Central memory CD4-positive, alpha-beta T cell (primary cell): Measurements from ENCODE around the gene NINJ2.
"Not testable (repeated sequence)": the region's sequence is repeated elsewhere in the genome, so short reads cannot be mapped to it uniquely, and the experiment has no call there.

Experiments used
- DNase-seq: peaks from one replicate; pipeline ENCODE4 v3.0.0; 2022

The NINJ2 gene

DNA sequence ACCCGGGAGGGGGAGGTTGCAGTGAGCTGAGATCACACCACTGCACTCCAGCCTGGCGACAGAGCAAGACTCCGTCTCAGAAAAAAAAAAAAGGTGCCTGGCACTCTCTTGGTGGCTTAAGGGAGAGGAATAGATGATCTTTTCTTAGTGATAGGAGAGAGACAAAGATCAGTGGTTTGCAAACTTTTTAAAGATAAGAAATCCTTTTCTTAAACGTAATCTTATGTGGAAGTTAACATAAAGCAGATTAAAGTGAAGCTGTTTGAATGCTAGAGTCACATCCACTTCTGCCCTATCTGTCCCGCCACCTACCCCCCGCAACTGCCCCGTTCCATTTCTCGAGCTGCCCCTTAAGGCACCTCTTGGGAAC, 6.3 kb upstream of the NINJ2 start:
- no peak for DNase-seq

DNA sequence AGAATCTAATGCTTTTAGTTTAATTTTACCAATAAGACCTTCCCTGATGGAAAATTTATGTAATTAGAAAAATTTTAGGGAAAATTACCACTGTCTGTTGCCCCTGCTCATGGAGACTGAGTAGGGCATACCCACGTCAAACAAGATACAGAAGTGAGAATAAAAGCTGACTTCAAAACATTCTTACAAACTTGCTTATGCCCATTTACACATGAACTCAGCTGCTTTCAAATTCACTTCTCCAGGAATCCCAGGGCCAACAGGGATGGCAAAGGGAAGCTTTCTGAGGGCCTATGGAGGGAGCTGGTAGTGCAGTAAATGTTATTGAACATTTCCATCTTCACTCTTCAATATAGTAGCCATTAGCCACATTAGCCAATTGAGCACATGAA, 4.8 kb upstream of the NINJ2 start:
- no peak for DNase-seq

DNA sequence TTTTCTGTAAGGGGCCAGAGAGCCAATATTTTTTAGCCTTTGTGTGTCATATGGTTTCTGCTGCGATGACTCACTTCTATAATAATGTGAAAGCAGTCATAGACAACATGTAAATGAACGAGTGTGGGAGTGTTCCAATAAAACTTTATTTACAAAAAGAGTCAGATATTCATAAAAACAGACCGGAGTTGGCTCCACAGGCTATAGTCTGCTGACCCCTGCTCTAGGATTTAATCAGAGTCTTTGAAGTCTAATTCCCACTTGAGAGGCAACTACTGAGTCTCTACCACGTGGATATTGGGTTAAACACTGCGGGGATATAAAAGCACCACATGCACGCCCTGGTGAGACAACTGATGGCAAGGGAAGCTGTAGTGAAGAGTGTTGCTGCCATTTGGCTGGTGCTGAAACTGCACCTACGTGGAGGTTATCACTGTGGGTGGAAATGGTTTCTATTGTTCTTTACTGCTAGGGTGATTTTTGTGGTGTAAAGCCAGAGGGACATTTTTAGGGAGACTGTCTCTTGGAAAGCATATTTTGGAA, 3.6 kb upstream of the NINJ2 start:
- peak; percentile 41 for DNase-seq

DNA sequence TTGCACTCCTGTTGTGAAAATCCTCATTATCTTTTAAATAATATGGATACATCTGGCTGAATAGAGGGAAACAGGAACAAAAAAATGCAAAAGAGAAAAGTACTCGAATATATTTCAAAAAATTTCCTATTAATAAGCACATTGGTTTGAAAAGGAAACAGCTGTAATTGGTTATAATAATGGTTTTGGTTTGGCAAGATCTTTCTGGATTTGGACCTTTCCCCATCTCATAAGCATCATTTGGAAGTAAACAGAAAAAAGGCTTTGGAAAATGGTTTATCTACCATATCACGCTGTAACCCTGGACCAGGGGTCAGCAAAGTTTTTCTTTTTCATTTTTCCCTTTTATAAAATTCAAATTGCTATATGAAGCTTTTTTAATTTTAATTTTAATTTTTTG, 2.8 kb upstream of the NINJ2 start:
- no peak for DNase-seq

DNA sequence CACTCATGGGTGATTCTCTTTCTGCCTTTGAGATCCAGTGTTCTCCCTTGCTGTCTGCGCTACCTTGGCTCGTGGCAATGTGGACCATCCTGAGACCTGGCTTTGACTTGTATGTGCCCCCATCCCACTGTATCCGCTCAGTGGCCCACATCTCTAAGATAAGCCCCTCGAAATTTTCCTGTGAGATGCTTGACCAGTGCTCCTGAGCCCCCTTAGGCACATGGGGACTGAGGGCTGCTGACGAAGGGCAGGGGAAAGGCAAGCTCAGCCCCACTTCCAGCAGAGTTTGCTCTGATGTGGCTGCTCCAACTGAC, 1.5 kb upstream of the NINJ2 start:
- DNase-seq = no peak

DNA sequence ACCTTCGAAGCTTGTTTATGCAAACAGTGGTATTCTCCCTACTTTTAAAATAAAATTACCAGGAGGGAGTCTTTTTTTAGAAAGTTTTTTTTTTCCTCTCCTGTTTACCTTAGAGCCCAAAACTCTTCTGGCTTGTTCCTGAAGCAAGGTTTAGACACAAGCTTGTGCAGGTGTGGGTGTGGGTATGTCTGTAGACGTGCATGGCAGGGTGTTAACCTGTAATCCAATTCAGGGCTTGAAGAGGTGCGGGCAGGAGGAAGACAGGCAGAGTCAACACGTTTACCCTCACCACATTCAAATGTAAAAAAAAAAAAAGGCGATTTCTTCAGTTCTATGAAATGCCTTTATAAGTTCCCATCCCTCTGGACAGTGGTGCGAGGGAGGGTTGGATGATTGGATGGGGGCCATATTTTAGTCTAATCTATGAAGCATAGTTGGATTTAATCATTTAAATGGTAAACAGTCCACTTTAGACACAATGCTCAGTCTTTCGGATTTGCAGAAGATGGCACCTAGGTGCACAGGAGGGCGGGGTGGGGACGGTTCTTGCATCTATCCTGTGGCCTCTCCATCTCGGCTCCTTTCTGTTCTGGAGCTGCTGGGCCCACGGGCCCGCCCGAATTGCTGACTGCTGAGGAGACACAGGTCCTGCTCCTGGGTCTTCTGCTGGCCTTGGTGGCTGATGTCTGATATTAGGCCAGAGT, 982 bp upstream of the NINJ2 start:
- no peak for DNase-seq

DNA sequence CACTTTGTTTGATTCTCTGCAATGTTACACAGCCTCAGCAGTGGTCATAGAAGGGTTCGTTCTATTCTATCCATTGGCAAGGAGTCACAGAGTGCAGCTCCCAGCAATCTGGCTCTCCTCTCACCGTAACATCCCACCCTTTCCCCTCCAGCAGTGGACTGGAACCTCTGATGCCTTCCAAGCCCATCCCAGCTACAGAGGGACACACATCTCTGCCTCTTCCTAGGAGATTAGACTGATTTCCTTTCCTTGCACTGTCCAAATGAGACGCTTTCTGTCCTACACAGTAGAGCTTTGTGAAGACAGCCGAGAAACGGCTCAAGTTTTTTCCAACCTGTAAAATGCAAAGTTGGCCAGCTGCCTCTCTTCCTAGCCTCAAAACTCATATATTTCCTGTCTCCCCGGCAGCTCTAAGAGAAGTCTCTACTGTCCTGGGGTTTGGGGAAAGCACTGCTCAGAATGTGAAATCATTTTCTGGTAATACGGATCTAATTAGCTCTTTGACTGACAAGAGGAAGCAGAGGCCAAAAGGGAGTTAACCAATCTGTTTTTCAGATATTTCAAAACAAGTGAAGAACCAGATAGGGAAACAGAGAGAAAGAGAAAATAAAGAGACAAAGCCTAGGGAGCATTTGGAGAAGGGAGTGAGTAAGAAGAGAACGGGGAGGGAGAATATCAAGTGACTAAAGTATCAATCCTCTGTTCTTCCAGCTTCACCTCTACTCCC, 516 bp downstream of the NINJ2 start:
- DNase-seq = no peak

DNA sequence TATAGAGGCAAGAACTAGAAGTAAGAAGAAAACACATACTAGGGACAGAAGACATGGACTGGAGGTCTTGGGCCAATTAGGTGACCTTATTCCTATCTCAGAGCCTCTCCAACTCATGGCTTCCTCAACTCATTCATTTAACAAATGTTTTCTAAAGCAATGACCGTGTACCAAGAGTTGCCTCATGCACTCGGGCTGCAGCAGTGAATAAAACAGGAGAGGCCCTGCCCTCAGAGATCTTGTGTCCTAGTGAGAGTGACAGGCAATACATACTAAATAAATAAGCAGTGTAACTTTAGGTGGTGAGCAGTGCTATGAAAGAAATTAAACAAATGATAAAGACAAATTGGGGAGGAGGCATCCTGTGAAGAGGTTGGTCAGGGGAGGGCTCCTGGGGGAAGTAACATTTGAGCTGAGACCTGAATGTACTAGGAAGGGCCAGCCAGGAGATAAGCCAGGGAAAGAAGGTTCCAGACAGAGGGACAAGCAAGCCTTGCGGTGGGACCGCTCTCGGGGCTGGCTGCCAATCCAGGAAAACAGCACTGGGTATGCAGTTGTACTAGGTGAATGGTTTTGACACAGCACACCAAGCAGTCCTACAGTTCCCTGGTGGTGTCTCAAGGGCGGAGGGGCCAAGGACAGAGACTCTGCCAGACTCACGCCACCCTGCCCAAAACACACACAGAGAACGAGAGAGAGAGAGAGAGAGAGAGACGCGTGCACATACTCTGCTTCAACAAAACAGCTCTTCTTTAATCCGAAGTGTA, 1.3 kb downstream of the NINJ2 start:
- no peak for DNase-seq

DNA sequence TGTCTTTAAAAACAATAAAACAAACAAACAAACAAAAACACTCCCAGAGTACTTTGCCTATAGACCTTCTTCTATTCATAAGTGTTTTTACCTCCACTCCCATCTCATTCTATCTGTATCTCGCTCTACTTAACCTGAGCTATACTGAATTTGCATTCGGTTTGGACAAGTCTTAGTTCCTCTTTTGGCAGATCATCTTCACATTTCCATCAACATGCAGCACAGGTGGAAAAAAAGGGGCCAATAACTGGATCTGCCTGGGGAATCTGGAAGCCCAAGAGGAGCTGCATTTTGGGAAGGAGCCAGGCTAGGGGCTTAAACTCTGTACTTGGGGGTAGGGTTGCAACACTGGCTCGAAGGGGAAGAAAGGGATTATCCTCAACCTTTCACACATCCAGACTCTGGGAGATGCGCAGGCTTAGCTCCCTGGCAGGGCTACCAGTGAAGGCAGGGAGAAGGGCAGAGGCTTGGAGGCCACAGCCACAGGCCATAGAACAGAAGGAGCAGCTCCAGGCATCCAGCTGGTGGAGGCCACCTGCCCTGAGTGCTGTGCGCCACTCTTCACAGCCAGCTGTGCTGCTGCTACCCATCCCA, 4.1 kb downstream of the NINJ2 start:
- DNase-seq = no peak

DNA sequence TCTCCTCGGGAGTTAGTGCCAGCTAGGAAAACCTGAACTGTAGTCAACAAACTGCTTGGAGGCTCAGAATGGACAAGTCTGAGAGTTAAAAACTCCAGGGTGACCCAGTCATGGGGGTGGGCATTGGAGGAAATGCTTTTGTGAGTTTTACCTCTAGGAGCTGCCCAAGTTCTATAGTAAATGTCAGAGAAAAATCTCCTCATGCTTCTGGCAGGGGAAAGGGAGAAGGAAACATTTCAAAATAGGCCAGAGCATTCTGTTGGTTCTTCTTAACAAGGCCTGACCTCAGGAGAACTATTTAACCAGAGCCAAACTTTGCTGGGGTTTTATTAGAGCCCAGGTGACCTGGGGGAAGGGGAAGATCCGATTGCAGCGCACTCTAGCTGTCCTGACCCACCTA, 12.3 kb downstream of the NINJ2 start:
- DNase-seq = no peak

DNA sequence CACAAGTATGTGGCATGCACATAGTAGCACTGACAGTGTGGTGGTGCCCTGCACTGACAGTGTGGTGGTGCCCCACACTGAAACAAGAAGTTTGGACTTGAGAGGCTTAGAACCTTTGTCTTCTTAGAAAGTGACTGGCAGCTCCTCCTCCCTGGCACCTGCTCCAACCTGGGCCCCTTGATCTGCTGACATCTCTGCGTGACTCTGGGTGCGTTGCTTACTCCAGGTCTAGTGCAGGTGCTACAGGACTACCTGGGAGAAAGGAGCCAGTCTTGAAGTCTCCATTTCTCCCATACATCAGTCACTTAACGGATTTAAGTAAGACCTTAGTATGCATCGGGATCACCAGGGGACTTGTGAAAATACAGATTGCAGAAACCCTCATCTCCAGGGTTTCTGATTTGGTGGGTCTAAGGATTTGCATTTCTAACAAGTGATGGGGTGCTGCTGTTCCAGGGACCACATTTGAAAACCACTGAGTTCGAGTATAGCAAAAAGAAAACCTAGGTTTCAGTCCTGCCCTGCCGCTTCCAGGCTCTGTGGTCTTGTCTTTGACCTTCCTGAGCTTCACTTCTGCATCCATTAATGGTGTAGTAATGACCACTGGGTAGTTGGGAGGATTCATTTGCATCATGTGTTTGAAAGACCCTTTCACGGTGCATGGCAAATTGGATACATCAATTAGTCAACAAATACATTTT, 15.7 kb downstream of the NINJ2 start:
- DNase-seq = no peak

DNA sequence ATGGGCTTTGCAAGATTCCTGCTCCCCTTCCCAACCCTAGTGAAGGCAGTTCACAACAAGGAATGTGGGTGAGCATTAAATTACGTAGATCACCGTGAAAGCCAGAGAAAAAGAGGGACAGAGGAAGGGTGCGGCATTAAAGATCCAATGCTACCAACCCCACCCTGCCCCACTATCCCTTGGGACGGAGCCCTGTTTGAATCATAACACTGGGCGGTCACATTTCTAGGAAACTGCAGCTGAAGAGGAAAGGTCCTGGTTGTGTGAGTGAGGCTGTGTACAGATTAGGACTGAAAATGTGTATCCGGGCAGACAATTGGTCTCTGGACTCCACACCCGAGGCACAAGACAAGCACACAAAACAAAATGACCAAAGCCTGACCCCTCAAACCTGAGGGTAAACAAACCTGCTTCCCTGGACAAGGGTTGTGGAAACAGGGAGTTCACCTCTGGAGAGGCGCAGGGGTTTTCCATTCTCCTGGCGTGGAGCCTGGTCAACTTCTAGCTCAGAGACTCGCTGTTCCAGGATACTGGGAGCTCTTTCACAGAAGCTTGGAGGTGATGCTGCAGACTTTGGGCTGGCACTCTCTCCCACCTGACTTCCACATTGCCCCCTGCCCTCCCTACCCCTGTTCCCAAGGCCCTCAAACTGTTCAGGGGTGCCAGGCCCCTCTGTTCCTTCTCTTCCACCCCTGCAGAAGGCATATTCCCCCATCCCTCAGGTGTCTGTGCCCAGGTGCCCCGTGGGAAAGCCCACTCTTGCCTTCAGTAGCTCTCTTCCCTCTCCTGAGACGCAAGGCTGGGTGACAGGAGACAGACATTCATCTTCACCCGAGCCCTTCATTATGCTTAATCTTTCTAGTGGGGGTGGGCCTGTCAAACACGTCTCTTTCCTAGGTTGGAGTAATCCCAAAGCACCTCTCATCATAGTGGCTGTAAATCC, 16.5 kb downstream of the NINJ2 start:
- DNase-seq = no peak

DNA sequence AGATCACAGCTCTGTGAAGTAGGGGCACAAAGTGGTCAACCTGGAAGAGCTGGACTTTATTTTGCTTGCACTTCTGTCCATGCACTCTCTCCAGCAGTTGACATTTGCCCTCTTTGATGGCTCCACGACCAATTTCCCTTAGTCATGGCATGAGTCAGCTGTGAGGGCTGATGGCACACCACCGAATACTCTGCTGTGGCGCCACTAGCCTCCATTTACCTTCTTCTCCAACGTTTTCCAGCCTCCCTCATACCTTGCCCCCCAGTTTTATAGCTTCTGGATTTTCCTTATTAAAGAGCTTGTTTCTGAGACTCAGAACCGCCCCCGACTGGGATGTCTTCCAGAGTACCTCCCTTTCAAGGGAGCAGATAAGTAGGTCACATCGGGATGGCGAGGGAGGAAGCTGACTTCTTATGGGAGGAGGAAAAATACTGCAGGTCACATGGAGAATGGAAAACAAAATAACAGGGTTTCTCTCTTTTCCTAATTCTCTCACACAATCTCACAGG, 17.6 kb downstream of the NINJ2 start:
- no peak for DNase-seq

DNA sequence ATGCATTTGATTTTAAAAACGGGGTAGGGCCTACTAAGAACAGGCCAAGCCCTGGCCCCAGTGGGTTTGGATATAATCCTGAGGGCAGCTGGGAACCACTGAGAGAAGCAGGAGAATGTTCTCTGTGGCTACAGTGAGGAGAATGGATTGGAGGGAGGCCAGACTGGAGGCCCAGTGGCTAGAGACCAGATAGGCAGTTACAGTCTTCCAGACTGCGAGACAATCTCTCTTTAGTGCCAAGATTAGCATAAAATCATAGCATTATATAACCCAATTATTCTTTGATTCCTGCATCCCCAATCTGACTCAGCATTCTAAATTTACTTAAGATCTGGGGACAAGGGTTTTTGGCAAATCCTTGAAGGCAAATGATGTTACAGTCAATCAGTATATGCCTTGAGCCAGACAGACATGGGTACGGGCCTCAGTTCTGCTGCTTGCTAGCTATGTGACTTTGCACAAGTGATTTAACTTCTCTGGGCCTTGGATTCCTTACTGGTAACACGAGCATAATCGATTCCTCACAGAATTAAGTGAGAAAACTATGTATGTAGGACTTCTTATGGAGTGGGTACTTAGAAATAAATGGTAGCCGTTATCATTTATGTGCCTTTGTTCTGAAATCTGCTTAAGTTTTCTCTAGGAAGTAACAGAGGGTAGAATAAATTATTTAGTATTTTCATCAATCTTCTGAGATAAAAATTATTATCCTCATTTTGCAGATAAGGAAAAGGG, 18.3 kb downstream of the NINJ2 start:
- DNase-seq = no peak

DNA sequence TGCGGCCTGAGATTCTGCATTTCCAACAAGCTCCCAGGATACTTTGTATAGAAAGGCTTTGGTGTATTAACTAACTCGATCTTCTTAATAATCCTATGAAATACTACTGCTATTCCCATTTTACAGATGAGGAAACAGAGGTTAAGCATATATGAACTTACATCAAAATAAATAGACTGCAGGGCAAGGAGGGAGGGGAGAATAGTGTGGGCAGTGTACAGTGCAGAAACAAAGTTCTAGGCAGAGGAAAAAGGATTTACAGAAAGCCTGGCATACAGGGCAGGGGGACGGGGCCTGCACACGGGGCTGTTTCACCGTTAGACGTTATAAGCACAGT, 19.0 kb downstream of the NINJ2 start:
- no peak for DNase-seq

DNA sequence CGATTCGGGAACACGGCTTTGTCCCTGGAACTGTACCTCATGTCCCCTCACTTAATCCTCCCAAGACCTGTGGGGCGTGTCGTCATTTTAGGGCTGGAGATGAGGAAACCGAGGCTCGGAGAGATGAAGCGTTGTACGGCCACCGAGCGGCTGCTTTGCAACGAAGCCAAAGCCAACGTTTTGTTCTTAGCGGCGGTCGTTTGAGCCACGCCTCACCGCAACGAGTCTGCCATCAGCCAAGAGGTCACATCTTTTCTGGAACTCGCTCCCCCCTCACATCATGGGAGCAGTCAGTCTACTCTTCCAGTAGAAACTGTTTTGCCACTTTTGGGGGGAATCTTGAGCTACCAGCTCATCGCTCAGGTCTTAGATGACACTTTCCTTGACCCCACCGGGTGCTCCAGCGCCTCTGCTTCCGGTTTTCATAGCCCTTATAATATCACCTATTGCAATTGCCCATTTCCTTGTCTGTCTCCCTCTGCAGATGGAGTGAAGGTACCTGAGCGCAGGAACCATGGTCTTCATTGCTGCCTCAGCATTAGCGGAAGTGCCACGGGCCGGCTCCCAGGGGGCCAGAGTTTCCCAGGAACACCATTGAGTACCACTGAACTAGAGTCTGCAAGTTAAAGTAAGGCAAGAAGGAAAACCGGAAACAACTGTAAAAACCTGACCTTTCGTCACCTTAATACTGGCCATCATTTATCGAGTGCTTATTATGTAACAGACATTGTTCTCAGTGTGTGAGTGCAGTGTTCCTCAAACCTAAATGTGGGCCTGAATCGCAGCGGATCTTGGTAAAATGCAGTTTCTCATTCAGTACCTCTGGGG, 19.6 kb downstream of the NINJ2 start:
- DNase-seq = no peak

DNA sequence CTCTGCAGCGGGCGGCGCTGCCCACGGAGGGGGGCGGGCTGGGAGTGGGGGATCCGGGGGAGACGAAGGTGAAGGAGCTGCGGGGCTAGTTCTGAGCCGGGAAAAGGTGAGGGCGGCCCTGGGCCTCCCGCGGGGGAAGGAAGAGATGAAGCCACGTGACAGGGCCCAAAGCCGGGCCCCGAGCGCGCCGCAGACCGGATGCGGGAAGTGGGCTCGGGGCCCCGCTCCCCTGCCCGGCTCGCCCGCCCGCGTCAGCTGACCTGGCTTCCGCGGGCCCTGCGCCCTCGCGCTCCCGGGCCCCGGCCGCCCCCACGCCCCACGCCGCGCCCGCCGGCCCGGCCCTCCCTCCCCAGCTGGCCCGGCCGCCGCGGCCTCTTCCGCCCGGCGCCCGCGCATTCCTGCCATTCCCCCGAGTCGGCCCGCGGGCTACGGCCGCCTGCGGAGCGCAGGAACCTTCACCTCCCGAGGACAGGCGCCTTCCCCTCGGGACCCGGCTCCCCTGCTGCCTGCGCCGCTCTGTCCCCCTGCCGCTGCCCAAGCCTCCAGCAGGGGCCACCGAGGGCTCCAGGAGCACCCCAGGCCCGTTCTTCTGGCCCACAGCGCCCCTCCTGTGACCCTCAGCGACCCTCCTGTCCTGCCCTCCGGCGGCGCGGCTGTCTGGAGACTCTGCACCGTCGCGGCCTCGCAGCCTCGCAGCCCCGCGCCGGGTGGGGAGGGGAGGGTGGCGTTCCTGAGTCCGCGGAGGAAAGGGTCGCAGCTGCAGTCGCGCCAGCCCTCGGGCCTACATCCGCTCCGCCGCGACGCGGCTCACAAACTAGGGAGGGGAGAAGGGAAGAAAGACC, 20.4 kb downstream of the NINJ2 start:
- DNase-seq = peak; percentile 82

DNA sequence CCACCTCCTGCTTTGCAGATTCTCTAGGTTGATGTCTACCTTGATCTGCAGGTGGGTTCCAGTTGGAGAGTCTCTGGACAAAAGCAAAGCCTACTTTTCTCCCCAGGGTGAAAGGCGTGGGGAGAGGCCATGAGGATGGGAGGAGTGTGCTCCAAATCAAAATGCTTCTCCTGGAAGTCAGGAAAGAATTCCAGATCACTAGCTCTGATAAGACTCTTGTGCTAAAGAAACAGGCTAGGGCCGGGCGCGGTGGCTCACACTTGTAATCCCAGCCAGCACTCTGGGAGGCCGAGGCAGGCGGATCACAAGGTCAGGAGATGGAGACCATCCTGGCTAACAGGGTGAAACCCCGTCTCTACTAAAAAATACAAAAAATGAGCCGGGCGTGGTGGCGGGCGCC, 21.9 kb downstream of the NINJ2 start:
- DNase-seq = not testable (repeated sequence)

DNA sequence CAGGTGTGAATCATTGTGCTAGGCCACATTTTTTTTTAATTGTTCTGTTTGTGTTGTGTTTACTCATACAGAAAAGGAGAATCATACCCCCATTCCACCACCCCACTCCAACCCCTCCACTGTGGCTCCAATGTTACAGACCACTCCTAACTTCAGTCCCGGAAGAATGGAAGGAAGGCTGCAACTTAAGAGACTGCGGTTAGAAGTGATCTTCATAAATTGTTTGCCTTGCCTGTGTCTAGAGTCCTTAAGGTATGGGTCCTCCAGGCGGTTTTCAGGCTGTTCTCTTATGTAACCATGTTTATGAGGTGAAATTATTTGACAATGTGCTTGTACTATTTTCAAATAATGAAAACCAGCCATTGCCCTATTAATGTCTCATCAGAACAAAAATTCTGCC, 22.5 kb downstream of the NINJ2 start:
- DNase-seq = no peak
